ENCODE measurements around the gene GRIN3B.

Gene GRIN3B

DNA sequence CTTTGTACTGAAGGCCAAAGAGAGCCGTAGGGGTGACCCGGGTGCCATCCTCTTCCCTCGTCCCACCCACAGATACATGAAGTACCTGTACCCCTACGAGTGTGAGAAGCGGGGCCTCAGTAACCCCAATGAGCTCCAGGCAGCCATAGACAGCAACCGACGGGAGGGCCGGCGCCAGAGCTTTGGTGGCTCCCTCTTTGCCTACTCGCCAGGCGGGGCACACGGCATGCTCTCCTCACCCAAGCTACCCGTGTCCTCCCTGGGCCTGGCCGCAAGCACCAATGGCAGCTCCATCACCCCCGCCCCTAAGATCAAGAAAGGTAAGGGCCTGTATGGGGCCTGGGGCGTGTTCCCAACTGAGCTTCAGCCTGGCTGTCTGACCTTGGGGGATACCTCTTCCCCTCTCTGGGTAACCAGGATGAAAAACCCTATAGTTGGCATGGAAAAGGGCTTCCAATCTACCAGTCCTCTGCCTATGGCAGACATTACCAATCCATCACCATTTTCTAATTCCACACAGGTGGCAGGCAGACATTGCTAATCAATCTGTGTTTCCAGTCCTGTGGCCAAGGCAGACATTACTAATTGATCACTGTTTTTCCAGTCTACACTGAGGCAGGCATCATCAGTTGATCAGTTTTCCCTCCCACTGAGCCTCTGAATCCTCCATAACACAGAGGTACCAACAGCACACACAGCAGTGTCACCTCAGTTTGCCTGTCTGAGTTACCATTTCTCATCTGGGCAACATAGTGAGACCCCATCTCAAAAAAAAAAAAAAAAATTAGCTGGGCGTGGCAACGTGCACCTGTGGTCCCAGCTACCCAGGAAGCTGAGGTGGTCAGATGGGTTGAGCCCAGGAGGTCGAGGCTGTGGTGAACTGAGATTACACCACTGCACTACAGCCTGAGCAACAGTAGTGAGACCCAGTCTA is 35.2 kb upstream of the GRIN3B start:
- no peak for DNase-seq (ENCODE audit: low read depth, low spot score)

DNA sequence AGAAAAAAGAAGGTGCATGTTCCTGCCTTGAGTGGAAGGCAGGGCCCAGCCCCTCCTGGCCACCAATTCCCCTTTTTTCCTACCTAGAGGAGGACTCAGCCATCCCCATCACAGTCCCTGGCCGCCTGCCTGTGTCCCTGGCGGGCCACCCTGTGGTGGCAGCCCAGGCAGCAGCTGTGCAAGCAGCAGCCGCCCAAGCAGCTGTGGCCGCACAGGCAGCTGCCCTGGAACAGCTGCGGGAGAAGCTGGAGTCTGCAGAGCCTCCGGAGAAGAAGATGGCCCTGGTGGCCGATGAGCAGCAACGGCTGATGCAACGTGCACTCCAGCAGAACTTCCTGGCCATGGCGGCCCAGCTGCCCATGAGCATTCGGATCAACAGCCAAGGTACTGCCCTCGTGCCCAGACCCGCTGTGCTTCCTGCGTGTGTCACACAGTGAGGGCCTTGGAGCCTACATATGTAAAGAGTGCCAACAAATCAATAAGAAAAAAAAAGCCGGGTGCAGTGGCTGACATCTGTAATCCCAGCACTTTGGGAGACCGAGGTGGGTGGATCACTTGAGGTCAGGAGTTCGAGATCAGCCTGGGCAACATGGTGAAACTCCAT is 33.6 kb upstream of the GRIN3B start:
- DNase-seq (ENCODE audit: low read depth, low spot score): no peak

DNA sequence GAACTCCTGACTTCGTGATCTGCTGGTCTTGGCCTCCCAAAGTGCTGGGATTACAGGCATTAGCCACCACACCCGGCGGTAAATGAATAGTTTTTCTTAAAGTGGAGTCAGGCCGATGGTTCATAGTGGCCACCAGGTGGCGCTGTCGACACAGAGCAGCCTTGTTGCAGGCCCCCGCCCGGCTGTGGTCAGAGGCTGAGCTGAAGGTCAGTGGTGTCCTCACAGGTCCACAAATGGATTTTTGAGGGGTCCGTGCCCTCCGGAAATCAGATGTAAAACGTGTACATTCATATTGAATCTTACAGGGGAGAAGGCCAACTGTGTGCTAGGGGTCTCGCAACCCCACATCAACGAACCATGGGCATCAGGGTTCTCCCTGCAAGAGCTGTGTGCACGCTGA is 29.5 kb upstream of the GRIN3B start:
- DNase-seq (ENCODE audit: low read depth, low spot score): no peak

DNA sequence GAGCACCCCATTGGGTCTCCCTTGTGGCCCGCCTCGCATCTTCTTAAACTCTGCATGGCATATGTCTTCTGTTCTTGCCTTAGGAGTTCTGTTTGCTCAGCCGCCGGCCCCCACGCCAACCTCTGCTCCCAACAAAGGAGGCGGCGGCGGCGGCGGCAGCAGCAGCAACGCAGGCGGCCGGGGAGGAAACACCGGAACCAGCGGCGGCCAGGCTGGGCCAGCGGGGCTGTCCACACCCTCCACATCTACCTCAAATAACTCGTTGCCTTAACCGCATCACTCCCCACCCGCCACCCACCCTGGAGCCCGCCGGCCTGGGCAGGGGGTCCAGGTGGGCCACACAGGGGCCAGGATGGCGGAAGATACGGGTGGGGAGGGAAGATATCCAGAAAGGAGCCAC is 28.4 kb upstream of the GRIN3B start:
- no peak for DNase-seq (ENCODE audit: low read depth, low spot score)

DNA sequence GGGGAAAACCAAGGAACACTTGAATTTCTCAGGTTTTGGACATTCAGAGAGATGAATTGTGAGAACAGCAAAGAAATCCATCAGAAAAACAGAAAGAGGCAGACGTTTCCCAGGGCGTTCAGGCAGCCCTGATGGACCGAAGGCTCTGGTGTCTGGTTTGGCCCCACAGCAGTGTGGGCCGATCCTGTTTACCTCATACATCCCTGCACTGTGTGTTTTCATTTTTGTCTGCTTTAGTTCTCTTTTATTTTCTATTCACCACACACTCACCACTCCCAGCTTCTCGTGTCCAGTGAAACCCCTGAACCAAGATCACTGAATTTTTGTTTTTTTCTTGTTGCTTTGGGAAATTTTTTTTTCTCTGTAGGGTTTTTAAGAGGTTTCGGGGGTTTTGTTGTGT is 27.9 kb upstream of the GRIN3B start:
- DNase-seq (ENCODE audit: low read depth, low spot score): no peak

DNA sequence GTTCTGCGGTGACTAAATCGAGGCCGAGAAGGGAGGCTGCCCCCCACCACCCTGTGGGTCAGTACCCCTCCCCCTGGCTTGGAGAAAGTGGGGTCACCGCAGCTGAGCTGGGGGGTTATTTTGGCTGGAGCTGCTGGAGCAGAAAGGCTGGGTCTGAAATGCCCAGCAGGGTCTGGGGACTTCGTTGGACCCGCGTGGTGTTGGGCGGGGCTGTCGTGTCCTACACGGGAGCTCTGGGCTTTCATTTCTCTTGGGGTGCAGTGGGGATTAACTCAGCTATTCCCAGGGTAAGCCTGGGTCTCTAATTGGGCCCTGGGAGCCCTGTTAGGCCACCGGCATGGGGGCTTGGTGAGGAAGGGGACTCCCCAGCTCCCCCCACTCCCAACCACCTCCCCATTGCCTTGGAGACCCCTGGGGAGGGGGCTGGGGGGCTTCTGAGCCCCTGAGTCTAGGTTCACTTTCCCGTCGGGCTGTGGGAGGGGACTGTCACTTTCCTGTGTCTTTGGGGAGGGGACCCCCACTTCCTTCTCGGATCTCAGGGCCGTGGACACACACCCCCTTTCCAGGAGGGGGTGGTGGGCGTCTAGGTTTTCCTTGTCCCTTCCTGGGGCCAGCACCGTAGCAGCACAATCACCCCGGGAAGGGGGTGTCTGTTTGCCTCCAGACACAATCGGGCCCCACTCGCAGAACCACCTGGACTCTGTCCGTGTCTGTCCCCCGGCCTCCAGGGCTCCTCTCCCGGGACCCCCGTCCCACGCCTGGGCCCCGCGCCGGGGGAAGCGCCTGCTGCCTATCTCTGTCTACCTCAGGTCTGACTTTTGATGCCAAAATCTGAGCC is 26.3 kb upstream of the GRIN3B start:
- DNase-seq (ENCODE audit: low read depth, low spot score): no peak

DNA sequence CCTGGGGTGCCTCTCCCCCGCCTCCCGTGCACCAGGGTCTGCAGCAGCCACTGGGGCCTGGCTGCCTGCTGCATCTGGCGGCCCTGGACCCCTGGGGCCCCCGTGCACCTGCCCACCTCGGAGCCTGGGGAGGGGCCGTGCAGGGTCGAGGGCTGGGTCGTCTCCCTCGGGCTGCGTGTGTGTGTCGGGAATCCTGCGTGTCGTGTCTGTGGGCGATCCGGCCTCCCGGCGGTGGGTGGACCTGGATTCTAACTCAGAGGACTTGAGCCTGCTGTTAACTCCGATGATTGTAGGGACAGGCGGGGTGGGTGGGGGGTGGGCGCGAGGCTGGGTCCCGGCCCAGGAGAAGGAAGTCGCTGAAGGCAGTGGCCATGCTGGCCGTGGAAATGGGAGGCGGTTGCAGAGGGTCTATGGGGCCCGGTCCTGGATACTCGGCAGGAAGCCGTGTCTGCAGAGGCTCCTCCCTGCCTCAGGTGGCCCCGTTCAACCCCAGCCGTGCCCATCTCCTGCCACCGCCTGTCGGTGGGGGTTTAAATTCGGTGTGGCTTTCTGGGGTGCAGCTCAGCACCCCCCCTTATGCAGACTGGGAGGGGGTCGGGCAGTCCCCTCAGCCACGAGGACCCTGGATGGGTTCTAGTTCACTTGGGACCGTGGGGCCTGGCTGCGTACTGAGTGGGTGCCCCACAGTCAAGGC is 25.5 kb upstream of the GRIN3B start:
- no peak for DNase-seq (ENCODE audit: low read depth, low spot score)

DNA sequence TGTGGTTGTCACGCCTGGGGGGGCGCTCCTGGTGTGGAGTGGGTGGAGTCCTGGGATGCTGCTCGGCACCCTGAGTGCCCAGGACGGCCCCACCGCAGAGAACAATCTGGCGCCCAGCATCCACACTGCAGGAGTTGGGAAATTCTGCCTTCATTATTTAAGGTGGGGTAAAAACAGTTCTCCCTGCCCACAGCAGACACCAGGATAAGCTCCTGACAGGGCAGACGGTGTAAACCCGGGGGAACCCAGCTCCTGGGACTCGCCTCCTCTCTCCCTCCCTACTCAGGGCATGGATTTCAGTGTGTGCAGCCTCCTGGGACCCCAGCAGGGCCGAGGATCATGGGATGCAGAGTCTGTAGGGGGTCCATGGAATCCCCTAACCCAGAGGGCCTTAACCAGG is 23.7 kb upstream of the GRIN3B start:
- no peak for DNase-seq (ENCODE audit: low read depth, low spot score)

DNA sequence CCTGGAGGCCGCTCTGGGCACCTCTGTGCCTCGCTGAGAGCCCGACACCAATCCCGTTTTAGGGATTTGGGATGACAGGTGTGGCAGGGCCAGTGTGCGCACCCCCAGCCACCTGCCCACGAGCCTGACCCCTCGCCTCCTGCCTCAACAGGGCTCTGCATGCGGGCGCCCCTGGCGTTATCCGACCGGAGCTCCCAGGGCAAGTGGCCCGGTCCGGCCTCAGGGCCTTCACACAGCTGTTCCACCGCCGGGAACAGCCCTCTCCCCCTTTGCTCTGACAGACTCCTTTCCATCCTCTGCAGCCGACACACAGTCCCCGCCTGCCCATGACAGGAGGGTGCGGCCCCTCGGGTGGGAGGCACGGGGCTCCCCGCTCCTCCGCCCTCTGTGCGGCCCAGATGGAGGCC is 23.2 kb upstream of the GRIN3B start:
- DNase-seq (ENCODE audit: low read depth, low spot score): no peak

DNA sequence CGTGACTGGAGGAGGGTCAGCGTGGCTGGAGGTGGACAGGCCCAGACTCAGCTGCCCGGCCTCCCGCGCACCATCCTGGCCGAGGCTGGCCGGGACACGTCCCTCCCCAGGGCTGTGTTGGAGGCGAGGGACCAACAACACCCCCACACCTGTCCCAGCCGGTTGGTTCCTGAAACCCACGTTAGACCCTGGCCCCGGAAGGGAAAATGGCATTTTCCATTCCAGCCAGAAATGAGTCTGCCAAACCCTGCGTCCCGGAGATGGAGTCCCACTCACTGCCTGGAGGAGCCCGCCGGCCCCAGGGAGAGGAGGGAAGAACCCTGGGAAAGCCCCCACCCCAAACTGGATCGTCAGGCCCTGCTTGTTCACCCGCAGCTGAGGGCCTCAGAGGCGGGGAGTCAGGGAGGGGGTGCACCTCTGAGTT is 20.9 kb upstream of the GRIN3B start:
- no peak for DNase-seq (ENCODE audit: low read depth, low spot score)

DNA sequence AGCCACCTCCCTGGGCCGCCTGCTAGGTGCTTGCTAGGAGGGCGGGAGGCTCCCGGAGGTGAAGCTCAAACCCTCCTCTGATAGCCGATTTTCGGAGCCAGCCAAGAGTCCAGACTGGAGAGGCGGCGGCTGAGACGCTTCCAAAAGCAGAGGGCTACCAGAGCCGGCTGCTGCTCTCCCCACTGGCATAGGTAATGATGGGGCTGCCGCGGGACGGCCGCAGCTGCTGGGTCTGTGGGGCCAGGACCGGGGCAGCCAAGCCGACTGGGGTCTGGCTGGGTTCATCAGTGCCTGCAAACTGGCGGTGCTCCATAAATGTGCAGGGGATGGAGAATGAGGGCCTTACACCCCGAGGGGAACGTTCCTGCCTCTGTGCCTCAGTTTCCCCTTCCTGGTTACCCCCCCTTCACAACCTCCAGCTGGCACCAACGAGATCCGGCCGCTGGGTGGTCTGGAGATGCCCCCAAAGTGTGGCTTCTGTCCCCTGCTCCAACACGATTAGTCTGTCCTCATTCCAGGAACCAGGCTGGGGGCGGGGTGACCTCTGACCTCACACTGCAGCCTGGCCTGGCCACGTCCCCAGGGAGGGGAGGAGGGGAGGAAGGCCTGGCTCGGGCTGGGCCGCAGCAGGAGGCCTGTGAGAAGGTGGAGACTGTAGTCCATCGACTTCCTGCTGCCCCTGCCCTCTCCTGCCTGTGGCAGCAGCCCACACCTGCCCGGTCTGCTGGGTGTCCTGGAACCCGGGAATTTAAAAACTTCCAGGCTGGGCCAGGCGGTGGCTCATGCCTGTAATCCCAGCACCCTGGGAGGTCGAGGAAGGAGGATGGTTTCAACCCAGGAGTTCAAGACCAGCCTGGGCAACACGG is 19.9 kb upstream of the GRIN3B start:
- no peak for DNase-seq (ENCODE audit: low read depth, low spot score)

DNA sequence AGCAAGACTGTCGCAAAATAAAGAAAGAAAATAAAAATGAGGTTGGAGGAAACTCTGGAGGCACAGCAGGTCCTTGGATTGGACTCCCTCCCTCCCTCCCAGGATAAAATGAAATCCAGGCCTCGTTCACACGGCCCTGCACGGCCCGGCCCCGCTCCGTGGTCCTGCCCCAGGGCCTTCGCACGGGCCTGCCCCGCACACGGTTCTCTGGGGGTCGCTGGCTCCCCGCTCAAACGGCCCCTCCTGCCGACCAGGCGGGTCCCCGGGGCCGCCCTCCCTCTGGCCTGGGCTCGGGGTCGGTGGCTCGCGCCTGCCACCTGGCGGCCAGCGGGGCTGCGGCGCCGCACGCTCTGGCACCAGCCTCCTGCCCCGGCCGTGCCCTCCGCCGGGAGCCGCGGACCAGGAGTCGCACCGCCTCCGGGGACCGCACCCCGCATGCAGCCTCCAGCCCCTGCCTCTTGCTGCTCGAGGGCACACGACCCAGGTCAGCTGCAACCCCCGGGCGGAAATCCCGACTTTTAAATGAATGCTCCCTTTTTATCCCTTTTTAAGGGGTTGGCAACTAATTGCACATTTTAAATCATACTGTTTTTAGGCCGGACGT is 17.6 kb upstream of the GRIN3B start:
- no peak for DNase-seq (ENCODE audit: low read depth, low spot score)

DNA sequence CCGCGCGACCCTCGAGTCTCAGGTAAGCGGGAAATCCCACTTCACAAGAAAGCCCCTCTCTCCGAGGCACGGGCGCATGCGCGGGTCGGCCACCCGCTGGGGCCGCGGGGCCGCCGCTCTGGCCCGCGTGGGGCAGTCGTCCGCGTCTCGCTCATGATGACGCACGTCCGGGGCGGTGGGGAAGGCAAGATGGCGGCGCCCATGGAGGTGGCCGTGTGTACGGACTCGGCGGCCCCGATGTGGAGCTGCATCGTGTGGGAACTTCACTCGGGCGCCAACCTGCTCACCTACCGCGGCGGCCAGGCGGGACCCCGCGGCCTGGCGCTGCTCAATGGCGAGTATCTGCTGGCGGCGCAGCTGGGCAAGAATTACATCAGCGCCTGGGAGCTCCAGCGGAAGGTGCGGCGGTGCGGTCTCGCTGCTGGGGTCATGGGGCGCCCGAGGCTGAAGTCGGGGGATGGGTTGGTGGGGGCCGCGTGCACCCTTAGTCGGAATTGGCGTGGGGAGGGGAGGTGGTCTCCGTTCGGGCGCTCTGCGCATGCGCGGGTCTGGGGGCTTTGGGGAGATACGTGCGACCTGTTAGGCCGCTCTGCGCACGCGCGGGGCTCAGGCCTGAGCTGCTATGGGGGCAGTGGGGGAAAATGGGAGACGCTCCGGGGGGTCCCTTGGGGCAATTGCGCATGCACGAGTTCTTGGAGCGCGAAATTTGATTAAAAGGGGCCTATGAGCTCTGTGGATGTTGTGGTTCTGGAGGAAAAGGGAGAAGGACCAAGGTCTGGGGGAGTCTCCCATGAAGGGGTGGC is 15.9 kb upstream of the GRIN3B start, which contains the start of gene WDR18:
Gene WDR18 (plus strand): TSS at position 181 of the 803 bp plus-strand sequence. CDS start 9 bp downstream, at position 190.
- DNase-seq (ENCODE audit: low read depth, low spot score): peak; percentile 54

DNA sequence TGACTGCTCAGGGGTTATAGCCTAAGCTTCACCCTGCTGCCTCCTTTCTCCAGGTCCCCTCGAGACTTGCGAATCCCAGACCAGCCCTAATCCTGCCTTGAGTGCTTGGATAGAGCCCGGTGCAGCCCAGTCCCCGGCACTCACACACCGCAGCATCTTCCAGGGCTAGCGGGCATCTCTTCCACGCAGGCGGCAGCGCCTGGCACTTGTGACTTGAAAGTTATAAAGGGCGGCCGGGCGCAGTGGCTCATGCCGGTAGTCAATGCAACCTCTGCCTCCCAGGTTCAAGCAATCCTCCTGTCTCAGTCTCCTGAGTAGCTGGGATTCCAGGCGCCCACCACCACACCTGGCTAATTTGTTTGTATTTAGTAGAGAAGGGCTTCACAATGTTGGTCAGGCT is 14.1 kb upstream of the GRIN3B start:
- DNase-seq (ENCODE audit: low read depth, low spot score): no peak

DNA sequence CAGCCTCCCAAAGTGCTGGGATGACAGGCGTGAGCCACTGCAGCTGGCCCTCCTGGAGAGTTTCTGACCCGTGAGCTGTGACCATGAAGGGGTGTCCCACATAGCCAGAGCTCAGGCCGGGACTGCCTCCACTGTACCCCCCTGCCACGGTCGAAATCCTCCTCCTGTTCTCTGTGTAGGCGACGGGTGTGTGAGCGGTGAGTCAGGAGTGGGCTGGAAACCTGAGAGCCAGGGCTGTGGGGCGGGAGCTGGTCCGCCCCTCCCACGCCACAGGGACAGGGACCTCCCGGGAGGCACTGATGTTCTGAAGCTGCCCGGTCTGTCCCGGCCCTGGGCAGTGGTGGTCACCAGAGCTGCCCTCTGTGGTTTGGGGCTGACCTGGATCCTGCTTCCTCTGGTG is 12.1 kb upstream of the GRIN3B start:
- no peak for DNase-seq (ENCODE audit: low read depth, low spot score)

DNA sequence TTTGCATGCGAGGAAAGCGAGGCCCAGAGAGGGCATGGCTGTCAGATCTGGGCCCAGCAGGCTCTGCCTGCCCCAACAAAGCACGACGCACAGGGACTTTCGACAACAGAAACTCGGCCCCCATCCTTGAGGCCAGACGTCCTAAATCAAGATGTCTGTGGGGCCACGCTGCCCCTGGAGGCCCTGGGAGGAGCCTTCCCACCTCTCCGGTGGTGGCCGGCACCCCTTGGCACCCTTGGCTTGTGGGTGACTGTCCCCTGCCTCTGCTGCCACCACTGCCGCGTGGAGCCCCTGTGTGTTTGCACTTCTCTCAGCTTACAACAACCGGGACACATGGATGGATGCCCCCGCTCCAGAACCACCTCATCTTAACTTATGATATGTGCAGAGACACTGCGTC is 11.7 kb upstream of the GRIN3B start:
- no peak for DNase-seq (ENCODE audit: low read depth, low spot score)

DNA sequence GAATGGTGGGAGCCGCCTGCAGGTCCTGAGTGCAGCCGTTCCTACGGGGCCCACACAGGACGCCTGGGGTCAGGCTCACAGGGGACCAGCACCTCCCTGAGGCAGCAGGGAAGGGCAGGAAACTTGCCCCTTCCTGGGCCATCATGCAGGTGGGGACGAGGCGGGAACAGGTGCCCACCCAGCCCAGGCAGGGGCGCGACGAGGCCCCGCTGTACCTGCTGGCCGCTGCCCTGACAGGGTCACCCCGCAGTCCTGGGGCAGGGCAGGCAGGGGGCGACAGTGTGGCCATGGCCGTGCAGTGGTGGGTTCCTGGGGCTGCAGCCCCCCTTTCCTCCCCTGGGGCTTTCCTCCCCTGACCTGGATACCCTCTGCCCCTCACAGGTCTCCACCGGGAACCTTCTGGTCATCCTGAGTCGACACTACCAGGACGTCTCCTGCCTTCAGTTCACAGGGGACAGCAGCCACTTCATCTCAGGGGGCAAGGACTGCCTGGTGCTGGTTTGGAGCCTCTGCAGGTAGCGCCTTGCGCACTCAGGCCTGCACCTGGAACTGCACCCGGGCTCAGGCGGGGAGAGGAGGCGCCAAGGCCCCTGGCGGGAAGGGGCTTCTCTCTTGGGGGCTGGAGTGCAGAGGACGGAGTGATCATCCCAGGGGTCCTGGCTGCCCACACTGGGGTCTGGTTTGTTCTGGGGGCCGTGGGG is 10.7 kb upstream of the GRIN3B start:
- DNase-seq (ENCODE audit: low read depth, low spot score): no peak

DNA sequence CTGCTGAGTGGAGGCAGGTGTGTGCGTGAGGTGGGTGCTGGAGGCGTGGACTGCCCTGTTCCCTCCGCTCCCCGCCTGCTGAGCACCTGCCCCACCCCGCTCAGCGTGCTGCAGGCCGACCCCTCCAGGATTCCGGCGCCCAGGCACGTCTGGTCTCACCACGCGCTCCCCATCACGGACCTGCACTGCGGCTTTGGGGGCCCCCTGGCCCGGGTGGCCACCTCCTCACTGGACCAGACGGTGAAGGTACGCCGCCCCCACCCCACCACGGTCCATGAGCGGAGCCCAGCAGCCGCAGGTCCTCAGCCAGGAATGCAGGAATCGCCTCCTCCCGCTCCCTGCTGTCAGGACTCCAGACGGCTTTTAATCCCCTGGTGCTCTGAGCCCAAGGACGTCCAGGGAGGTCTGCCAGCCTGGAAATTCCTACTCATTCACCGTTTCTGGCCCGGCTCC is 10.1 kb upstream of the GRIN3B start:
- no peak for DNase-seq (ENCODE audit: low read depth, low spot score)

DNA sequence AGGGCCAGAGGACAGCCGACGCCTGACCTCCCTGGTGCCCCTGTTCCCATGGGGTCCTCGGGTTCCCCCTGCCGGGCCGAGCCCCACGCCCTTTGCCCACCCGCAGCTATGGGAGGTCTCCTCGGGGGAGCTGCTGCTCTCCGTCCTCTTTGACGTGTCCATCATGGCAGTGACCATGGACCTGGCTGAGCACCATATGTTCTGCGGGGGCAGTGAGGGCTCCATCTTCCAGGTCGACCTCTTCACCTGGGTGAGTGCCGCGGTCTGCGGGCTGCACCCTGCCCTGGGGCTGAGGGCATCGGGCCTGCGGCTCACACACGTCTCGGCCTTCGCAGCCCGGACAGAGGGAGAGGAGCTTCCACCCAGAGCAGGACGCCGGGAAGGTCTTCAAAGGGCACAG is 9.5 kb upstream of the GRIN3B start:
- no peak for DNase-seq (ENCODE audit: low read depth, low spot score)

Measured in brain pericyte (primary cell).